ENCODE measurements around the gene TPSAB1. TPM values are rescaled to one million over a fixed set of nuclear protein-coding genes. Genes with fewer than 3 reads are reported as not detected.
"Not testable (repeated sequence)": the region's sequence is repeated elsewhere in the genome, so short reads cannot be mapped to it uniquely, and the experiment has no call there.

The TPSAB1 gene
- total RNA-seq, 1 experiment from 2014 or later, result not detected

DNA sequence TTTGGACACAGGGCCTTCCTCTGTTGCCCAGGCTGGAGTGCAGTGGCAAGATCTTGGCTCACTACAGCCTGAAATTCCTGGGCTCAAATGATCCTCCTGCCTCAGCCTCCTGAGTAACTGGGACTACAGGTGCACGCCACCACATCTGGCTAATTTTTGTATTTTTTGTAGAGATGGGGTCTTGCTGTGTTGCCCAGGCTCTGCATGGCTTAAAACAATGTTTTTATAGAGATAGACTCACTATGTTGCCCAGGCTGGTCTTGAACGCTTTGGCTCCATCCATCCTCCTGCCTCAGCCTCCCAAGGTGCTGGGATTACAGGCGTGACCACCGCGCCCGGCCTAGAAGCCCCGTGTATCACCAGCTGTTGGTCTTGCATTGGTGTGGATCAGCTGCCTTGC, 28.9 kb downstream of the TPSAB1 start:
- H3K27ac ChIP-seq (ENCODE audit: low read length); H3K79me2 ChIP-seq (ENCODE audit: low read length); H2AFZ ChIP-seq (ENCODE audit: low read length); H3K4me2 ChIP-seq (ENCODE audit: low read depth, low read length, poor library complexity, severe bottlenecking); H3K9me2 ChIP-seq (replicated peaks; ENCODE audit: insufficient read depth, low read length); H4K20me1 ChIP-seq (ENCODE audit: insufficient read depth, low read depth, low read length); DNase-seq; H3K4me3 ChIP-seq (ENCODE audit: low read length); H3K9me3 ChIP-seq (ENCODE audit: low read length); H3K36me3 ChIP-seq (ENCODE audit: insufficient read depth, low read length); H3K9ac ChIP-seq (ENCODE audit: low read length); H3K27me3 ChIP-seq (ENCODE audit: low read length): not testable (repeated sequence)
- peaks cover 13% of the 10 kb centered on the region for H3K4me1 ChIP-seq (ENCODE audit: low read length)

DNA sequence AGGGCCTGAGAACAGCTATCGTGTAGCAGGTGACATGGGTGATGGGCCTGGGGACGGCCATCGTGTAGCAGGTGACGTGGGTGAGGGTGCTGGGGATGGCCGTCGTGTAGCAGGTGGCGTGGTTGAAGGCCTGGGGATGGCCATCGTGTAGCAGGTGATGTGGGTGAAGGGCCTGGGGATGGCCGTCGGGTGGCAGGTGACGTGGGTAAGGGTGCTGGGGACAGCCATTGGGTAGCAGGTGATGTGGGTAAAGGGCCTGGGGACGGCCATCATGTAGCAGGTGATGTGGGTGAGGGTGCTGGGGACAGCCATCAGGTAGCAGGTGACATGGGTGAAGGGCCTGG, 30.8 kb downstream of the TPSAB1 start:
- Histone ChIP-seq H3K4me2 (ENCODE audit: low read depth, low read length, poor library complexity, severe bottlenecking) (no peak overlapping the region), H3K27me3 (ENCODE audit: low read length) (no peaks in the 10 kb centered on the region), H4K20me1 (ENCODE audit: insufficient read depth, low read depth, low read length) (peaks cover 4% of the 10 kb centered on the region; the same call in 1 of the 2 replicates), H2AFZ (ENCODE audit: low read length) (no peak overlapping the region), H3K9me2 (replicated peaks; ENCODE audit: insufficient read depth, low read length) (no peaks in the 10 kb centered on the region), H3K9me3 (ENCODE audit: low read length) (no peaks in the 10 kb centered on the region), H3K9ac (ENCODE audit: low read length) (no peak overlapping the region), H3K36me3 (ENCODE audit: insufficient read depth, low read length) (no peaks in the 10 kb centered on the region), H3K27ac (ENCODE audit: low read length) (no peak overlapping the region), H3K4me3 (ENCODE audit: low read length) (no peak overlapping the region), H3K4me1 (ENCODE audit: low read length) (peaks cover 13% of the 10 kb centered on the region), H3K79me2 (ENCODE audit: low read length) (no peaks in the 10 kb centered on the region)
- no peak for DNase-seq

- H3K27me3 ChIP-seq (ENCODE audit: low read length); H3K4me3 ChIP-seq (ENCODE audit: low read length); H3K4me2 ChIP-seq (ENCODE audit: low read depth, low read length, poor library complexity, severe bottlenecking); H3K27ac ChIP-seq (ENCODE audit: low read length); H3K9me3 ChIP-seq (ENCODE audit: low read length); H3K79me2 ChIP-seq (ENCODE audit: low read length); H3K36me3 ChIP-seq (ENCODE audit: insufficient read depth, low read length); H3K9ac ChIP-seq (ENCODE audit: low read length); H2AFZ ChIP-seq (ENCODE audit: low read length); H4K20me1 ChIP-seq (ENCODE audit: insufficient read depth, low read depth, low read length); H3K9me2 ChIP-seq (replicated peaks; ENCODE audit: insufficient read depth, low read length): not testable (repeated sequence)
- peak; percentile 65 for DNase-seq
- H3K4me1 ChIP-seq (ENCODE audit: low read length), result peaks cover 13% of the 10 kb centered on the region
Measured at GRCh38 chr16:1271724-1272413, 31.4 kb downstream of the TPSAB1 start.

DNA sequence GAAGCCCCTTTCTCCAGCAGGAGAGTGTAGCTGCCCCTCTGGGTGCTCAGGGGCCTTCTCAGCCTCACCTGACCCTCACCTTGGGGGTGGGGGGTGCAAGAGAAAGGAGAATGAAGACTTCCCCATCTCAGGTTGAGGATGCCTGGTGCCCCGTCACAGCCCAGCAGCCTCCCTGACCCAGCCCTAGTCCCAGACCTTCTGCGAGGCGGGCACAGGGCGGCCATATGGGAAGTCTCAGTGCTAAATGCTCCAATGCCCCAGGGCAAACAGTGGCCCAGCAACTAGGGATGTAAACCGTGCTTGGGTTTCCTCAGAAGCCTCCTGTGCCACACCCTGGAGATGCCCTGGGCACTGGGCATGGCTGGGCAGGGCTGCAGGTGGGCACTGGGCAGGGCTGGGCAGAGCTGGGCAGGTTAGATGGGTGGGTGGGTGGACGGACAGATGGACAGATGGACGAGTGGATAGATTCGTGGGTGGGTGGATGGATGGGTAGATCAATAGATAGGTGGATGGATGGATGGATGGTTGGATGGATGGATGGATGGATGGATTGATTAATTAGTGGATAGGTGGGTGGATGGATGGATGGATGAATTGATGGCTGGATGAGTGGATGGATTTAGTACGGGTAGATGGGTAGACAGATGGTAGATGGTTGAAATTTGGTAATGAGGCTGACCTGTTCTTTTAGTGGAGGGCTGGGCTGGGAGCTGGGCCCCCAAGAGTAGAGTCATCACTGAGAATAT, 32.1 kb downstream of the TPSAB1 start:
- H4K20me1 ChIP-seq (ENCODE audit: insufficient read depth, low read depth, low read length), result peaks cover 4% of the 10 kb centered on the region; the same call in 1 of the 2 replicates
- H3K4me1 ChIP-seq (ENCODE audit: low read length), result peaks cover 13% of the 10 kb centered on the region
- no peak overlapping the region for H3K4me3 ChIP-seq (ENCODE audit: low read length)
- no peaks in the 10 kb centered on the region for H3K27me3 ChIP-seq (ENCODE audit: low read length)
- no peaks in the 10 kb centered on the region for H3K9me2 ChIP-seq (replicated peaks; ENCODE audit: insufficient read depth, low read length)
- H2AFZ ChIP-seq (ENCODE audit: low read length), result no peak overlapping the region
- H3K79me2 ChIP-seq (ENCODE audit: low read length), result no peaks in the 10 kb centered on the region
- no peaks in the 10 kb centered on the region for H3K36me3 ChIP-seq (ENCODE audit: insufficient read depth, low read length)
- no peak overlapping the region for H3K9ac ChIP-seq (ENCODE audit: low read length)
- no peaks in the 10 kb centered on the region for H3K9me3 ChIP-seq (ENCODE audit: low read length)
- no peak for DNase-seq
- no peak overlapping the region for H3K27ac ChIP-seq (ENCODE audit: low read length)
- no peak overlapping the region for H3K4me2 ChIP-seq (ENCODE audit: low read depth, low read length, poor library complexity, severe bottlenecking)

DNA sequence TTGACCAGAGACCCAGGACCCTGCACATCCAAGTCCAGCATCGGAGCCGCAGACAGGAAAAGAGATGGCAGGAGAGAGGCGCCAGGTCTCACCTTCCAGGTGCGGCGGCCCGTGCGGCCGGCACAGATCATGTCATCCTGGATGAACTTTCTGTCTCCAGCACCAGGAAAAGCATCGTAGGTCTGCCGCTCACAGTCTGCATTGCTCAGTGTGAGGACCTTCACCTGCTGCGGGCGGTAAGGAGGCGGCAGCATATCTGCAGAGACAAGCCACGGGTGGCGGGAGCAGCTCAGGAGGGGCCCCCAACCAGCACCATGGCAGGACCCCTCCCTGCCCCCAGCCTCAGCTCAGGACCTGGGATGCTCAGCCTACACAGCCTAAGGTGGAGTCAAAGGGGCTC, 33.3 kb downstream of the TPSAB1 start:
- no peak for DNase-seq
- Histone ChIP-seq H3K79me2 (ENCODE audit: low read length) (no peaks in the 10 kb centered on the region), H3K36me3 (ENCODE audit: insufficient read depth, low read length) (no peaks in the 10 kb centered on the region), H3K9ac (ENCODE audit: low read length) (no peak overlapping the region), H3K27me3 (ENCODE audit: low read length) (no peaks in the 10 kb centered on the region), H4K20me1 (ENCODE audit: insufficient read depth, low read depth, low read length) (peaks cover 4% of the 10 kb centered on the region; the same call in 1 of the 2 replicates), H3K27ac (ENCODE audit: low read length) (no peak overlapping the region), H3K9me2 (replicated peaks; ENCODE audit: insufficient read depth, low read length) (no peaks in the 10 kb centered on the region), H2AFZ (ENCODE audit: low read length) (no peak overlapping the region), H3K4me3 (ENCODE audit: low read length) (no peak overlapping the region), H3K9me3 (ENCODE audit: low read length) (no peaks in the 10 kb centered on the region), H3K4me2 (ENCODE audit: low read depth, low read length, poor library complexity, severe bottlenecking) (no peak overlapping the region), H3K4me1 (ENCODE audit: low read length) (peaks cover 13% of the 10 kb centered on the region)

DNA sequence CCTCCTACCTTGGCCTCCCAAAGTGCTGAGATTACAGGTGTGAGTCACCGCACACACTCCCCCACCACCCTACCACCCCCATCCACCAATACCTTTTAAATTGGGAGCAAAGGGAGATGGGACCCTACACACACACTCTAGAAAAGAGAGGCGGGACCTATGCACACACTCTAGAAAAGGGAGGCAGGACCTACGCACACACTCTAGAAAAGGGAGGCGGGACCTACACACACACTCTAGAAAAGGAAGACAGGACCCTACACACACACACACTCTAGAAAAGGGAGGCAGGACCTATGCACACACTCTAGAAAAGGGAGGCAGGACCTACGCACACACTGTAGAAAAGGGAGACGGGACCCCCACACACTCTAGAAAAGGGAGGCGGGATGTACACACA, 34.3 kb downstream of the TPSAB1 start:
- Histone ChIP-seq H3K79me2 (ENCODE audit: low read length) (no peaks in the 10 kb centered on the region), H3K27me3 (ENCODE audit: low read length) (no peaks in the 10 kb centered on the region), H3K4me3 (ENCODE audit: low read length) (no peak overlapping the region), H3K27ac (ENCODE audit: low read length) (no peak overlapping the region), H3K9ac (ENCODE audit: low read length) (no peak overlapping the region), H2AFZ (ENCODE audit: low read length) (no peak overlapping the region), H3K9me2 (replicated peaks; ENCODE audit: insufficient read depth, low read length) (no peaks in the 10 kb centered on the region), H3K9me3 (ENCODE audit: low read length) (no peaks in the 10 kb centered on the region), H3K4me1 (ENCODE audit: low read length) (peaks cover 13% of the 10 kb centered on the region), H4K20me1 (ENCODE audit: insufficient read depth, low read depth, low read length) (peaks cover 4% of the 10 kb centered on the region; the same call in 1 of the 2 replicates), H3K4me2 (ENCODE audit: low read depth, low read length, poor library complexity, severe bottlenecking) (no peak overlapping the region), H3K36me3 (ENCODE audit: insufficient read depth, low read length) (no peaks in the 10 kb centered on the region)
- no peak for DNase-seq

DNA sequence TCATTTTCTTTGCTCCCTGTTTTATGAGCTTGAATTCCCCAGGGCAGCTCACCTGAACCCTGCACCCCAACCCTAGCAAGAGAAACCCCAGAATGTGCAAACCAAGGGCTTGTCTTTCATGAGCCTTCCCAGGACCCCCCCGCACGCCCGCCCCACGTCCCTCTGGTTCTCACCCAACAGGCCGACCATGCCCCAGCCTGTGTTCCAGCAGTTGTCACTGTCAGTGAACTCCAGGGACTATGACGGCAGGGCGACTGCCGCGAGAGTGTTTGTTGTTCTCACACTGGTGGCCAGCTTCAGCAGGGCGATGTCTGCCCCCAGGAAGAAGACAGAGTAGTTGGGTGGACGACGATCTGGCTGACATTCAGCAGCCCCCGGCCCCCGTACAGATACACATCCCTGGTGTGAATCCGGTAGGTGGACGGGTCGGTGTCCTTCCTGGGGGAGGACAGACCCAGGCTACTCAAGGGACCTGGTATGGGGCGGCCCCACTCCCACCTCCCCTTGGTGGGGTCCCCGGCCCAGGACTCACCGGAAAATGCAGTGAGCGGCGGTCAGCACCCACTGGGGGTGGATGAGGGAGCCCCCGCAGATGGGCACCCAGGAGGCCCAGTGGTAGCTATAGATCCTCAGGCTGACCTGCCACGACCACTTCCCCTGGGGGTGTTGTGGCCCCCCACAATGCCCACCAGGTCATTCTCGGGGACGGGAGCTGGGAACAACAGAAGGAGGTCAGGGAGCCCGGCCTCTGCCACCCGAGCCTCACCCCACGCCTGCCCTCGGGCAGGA, 35.5 kb downstream of the TPSAB1 start:
- no peak for DNase-seq
- Histone ChIP-seq H3K36me3 (ENCODE audit: insufficient read depth, low read length) (no peaks in the 10 kb centered on the region), H3K9ac (ENCODE audit: low read length) (no peak overlapping the region), H3K9me3 (ENCODE audit: low read length) (no peaks in the 10 kb centered on the region), H3K27me3 (ENCODE audit: low read length) (no peaks in the 10 kb centered on the region), H4K20me1 (ENCODE audit: insufficient read depth, low read depth, low read length) (peaks cover 9% of the 10 kb centered on the region; the same call in 1 of the 2 replicates), H3K79me2 (ENCODE audit: low read length) (no peaks in the 10 kb centered on the region), H3K4me2 (ENCODE audit: low read depth, low read length, poor library complexity, severe bottlenecking) (no peak overlapping the region), H3K9me2 (replicated peaks; ENCODE audit: insufficient read depth, low read length) (no peaks in the 10 kb centered on the region), H3K27ac (ENCODE audit: low read length) (no peak overlapping the region), H3K4me3 (ENCODE audit: low read length) (no peak overlapping the region), H3K4me1 (ENCODE audit: low read length) (peaks cover 13% of the 10 kb centered on the region), H2AFZ (ENCODE audit: low read length) (no peak overlapping the region)

GRCh38 chr16:1276580-1276878, 36.0 kb downstream of the TPSAB1 start:
- no peak overlapping the region for H3K9ac ChIP-seq (ENCODE audit: low read length)
- H3K4me1 ChIP-seq (ENCODE audit: low read length), result peaks cover 8% of the 10 kb centered on the region
- H3K4me2 ChIP-seq (ENCODE audit: low read depth, low read length, poor library complexity, severe bottlenecking), result no peak overlapping the region
- H3K27me3 ChIP-seq (ENCODE audit: low read length), result no peaks in the 10 kb centered on the region
- no peaks in the 10 kb centered on the region for H3K9me3 ChIP-seq (ENCODE audit: low read length)
- H3K79me2 ChIP-seq (ENCODE audit: low read length), result no peaks in the 10 kb centered on the region
- H3K27ac ChIP-seq (ENCODE audit: low read length), result no peak overlapping the region
- peaks cover 9% of the 10 kb centered on the region; the same call in 1 of the 2 replicates for H4K20me1 ChIP-seq (ENCODE audit: insufficient read depth, low read depth, low read length)
- H3K9me2 ChIP-seq (replicated peaks; ENCODE audit: insufficient read depth, low read length), result no peaks in the 10 kb centered on the region
- DNase-seq, result no peak
- no peak overlapping the region for H2AFZ ChIP-seq (ENCODE audit: low read length)
- H3K4me3 ChIP-seq (ENCODE audit: low read length), result no peak overlapping the region
- no peaks in the 10 kb centered on the region for H3K36me3 ChIP-seq (ENCODE audit: insufficient read depth, low read length)
